ENCODE data around the gene LRFN4. TPM values are rescaled to one million over a fixed set of nuclear protein-coding genes. Genes with fewer than 3 reads are reported as not detected.

The LRFN4 gene
- total RNA-seq, 4 donors from 2014 or later = 10.2 to 16.6 (median 12.4) TPM

DNA sequence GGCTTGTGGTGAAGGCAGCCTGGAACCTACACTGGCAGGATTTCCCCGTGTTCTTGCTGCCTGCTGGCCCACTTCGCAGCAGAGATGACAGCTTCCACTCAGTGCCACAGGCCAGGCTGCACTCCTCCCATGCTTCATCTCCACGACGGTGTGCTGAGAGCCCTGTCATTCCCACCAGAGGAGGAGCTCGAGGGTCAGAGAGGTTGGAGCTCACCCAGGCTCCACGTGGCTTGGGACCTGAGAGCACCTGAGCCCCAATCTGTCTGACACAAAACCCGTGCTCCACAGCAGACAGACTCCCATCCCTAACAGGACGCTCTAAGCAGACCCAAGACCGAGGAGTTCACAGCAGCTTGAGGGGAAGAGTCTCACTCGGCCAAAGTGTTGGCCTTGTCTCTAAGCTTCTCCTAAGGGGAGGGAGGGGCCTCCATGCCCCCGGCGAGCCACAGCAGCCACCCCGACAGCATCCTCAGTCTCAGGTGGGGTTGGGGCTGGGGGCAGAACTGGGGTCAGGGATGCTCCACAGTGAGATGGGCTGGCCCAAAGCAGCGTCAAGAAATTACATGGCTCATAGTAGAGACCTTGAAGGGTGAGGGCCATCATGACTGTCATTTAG is 10.7 kb downstream of the LRFN4 start:
- TF ChIP-seq, protein P1, sequence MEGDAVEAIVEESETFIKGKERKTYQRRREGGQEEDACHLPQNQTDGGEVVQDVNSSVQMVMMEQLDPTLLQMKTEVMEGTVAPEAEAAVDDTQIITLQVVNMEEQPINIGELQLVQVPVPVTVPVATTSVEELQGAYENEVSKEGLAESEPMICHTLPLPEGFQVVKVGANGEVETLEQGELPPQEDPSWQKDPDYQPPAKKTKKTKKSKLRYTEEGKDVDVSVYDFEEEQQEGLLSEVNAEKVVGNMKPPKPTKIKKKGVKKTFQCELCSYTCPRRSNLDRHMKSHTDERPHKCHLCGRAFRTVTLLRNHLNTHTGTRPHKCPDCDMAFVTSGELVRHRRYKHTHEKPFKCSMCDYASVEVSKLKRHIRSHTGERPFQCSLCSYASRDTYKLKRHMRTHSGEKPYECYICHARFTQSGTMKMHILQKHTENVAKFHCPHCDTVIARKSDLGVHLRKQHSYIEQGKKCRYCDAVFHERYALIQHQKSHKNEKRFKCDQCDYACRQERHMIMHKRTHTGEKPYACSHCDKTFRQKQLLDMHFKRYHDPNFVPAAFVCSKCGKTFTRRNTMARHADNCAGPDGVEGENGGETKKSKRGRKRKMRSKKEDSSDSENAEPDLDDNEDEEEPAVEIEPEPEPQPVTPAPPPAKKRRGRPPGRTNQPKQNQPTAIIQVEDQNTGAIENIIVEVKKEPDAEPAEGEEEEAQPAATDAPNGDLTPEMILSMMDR (IDR thresholded peaks at IDR 0.05) = no peak
- ATAC-seq (ENCODE audit: low FRiP score) (no peak), DNase-seq (ENCODE audit: low spot score) (no peak)

DNA sequence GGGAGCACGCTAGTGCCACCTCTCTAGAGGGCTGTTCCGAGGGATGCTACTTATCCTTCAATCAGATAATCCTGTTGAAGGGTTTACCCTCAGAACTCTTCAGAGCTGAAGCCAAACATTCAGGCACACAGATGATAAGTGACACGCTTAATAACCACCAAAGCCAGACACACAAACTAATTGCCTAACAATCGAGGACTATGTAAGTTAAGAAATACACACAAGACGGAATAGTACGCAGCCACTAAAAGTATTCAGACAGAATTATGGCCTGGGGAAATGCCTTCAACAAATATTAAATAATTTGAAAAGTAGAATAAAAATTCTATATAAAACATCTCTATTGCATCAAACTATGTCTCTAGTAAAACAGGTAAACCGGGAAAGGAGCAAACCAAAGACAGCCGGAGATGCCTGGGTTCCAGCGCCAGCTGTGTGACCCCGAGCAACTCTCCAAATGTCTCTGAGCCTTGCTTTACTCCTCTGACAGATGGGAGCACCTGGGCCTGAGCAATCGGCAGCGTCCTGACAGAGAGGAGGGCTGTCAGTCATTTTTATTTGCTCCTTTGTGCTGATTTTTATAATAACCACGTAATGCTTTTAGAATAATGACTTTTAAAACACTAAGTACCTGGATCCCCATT is 11.3 kb downstream of the LRFN4 start:
- no peak for DNase-seq (ENCODE audit: low spot score)
- ATAC-seq (ENCODE audit: low FRiP score) = no peak
- TF ChIP-seq, protein P1 (IDR thresholded peaks at IDR 0.05) = no peak

DNA sequence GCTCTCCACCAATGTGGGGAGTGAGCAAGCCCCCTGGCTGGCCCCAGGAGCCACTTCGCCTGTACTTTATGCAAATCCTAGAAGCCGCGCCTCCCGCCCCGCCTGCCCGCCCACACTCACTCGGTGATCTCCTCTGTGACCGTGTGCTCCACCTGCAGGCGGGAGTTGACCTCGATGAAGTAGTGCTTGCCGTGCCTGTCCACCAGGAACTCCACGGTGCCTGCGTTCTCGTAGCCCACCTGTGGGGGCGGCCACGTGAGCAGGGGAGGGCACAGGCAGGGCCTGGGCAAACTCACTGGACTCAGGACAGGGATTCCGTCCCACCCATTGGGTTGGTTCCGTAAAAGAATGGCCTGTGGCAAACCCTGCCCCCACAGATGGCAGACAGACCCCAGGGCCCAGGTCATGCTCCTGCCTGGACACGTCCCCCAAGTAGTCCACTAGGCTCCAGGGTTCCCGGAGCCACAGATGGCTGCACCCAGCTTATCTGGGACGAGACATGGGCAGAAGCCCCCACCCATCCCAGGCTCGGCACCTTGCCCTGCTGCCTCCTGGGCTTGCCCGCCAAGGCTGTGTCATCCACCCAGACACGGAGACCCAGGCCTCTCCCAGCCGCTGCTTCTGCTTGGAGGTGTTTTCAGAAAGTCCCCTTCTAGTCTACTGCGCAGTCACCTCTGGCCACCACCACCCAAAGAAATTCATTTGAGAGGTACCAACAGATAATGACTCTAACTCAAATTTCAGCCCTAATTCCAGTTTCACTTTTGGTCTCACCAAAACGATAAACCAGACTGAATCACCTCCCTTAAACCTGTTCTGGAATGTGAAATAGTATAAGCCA is 12.1 kb downstream of the LRFN4 start:
- peak; percentile 28 for ATAC-seq (ENCODE audit: low FRiP score)
- DNase-seq (ENCODE audit: low spot score) = no peak
- TF ChIP-seq, protein P1 (IDR thresholded peaks at IDR 0.05) = no peak

DNA sequence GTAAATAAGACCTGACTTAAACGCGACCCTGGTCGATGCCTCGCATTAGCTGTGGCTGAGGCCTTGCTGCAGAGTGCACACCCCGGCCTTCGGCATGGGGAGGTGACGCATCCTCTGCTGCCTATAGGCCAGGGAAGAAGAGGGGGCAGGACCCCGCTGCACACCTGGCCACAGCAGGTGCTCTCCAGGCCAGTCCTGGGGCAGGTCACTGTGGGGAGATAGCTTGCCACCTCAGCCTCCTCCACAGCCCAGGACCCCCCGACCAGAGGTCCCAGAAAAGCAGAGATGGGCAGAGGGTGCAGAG is 12.7 kb downstream of the LRFN4 start:
- ATAC-seq (ENCODE audit: low FRiP score) = no peak
- no peak for DNase-seq (ENCODE audit: low spot score)
- TF ChIP-seq, protein P1 (IDR thresholded peaks at IDR 0.05) = no peak

DNA sequence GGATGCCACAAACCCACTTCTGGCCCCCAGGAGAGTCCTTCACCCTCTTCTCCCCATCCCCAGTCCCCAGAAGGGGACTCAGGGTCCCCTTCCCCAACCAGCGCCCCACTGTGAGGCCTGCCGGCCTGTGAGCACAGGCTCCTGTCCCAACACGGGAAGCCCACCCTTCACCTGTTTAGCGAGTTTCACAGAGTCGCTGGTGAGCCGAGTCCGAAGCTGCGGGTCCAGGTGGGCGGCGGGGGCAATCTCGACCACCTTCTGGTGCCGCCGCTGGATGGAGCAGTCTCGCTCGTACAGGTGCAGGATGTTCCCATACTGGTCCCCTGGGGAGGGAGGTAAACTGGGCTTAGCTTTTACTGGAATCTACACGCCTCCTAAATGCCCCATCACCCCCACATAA is 13.3 kb downstream of the LRFN4 start:
- DNase-seq (ENCODE audit: low spot score) = no peak
- TF ChIP-seq, protein P1 (IDR thresholded peaks at IDR 0.05) = no peak
- no peak for ATAC-seq (ENCODE audit: low FRiP score)

DNA sequence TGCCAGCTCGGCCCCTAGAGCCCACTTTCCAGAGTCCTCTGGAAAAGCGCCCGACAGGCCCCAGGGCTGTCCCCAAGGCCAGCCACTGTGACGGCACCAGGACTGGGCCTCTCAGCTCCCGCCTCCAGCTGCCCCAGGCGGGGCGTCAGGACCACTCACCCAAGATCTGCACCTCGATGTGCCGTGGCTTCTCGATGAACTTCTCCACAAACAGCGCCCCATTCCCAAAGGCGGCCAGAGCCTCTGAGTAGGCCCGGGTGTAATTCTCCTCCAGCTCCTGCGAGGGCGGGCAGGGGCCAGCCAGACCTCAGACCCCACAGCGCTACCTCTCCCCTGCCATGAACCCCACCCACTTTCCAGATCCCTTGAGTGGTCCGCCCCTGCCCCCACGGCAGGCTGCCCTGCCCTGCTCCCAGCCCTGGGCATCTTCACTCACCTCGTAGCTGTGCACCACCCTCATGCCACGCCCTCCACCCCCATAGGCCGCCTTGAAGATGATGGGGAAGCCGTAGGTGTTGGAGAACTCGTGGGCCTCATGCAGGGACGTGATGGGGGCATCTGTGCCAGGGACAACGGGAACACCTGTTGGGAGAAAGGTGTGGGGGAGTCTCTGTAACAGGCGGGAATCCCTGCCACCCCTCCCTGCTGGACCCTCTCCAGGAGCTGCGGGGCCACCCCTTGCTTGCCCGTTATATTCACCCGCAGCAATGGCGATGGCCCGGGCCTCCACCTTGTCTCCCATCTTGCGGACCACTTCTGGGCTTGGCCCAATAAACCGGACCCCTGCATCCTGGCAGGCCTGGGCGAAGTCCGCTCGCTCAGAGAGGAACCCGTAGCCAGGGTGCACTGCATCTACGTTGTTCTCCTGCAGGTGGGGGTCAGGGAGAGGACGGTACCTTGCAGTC is 14.0 kb downstream of the LRFN4 start:
- TF ChIP-seq, protein P1 (IDR thresholded peaks at IDR 0.05) = no peak
- no peak for ATAC-seq (ENCODE audit: low FRiP score)
- no peak for DNase-seq (ENCODE audit: low spot score)
